Bronchial epithelial cell (primary cell): ENCODE results near the gene FHIT. TPM values are rescaled to one million over a fixed set of nuclear protein-coding genes. Genes with fewer than 3 reads are reported as not detected.

Experiments used
- DNase-seq: peaks from one replicate; pipeline ENCODE4 v3.0.0-alpha.2; 2010; ENCODE audit warnings: low read depth
- FAIRE-seq: peaks from 2 replicates; lab custom pipeline; 2011; peaks lifted over from hg19 to GRCh38; lab: Jason Lieb, UNC
- H3K27me3 ChIP-seq: 2 replicates; pipeline ENCODE4 v1.5.1; 2011; ENCODE audit warnings: low read length; ENCODE audit not compliant: control insufficient read depth, insufficient read depth
- H3K36me3 ChIP-seq: 2 replicates; pipeline ENCODE4 v1.5.1; 2011; ENCODE audit warnings: low read length; ENCODE audit not compliant: control insufficient read depth, insufficient read depth
- H3K4me3 ChIP-seq: 2 replicates; pipeline ENCODE4 v1.5.1; 2011; ENCODE audit warnings: mild to moderate bottlenecking, low read depth, low read length, control low read depth
- CTCF ChIP-seq: IDR thresholded peaks from 2 replicates; pipeline ENCODE4 v1.5.1; 2011; ENCODE audit warnings: mild to moderate bottlenecking, moderate library complexity, low read length, control low read depth, inconsistent platforms; ENCODE audit not compliant: insufficient read depth, severe bottlenecking
- total RNA-seq: library from RNA; depleted of rRNA; stranded (reverse); fragments of >200 nt; gene quantifications from 2 replicates; pipeline ENCODE4 v1.2.1, GENCODE V29; 2014

The FHIT gene
- total RNA-seq, 1 donor from 2014 or later, result 1.6 TPM

GRCh38 chr3:60073942-60074341 lies 1177.3 kb downstream of the FHIT start:
- Histone ChIP-seq H3K36me3 (no peaks in the 10 kb centered on the region), H3K27me3 (no peaks in the 10 kb centered on the region), H3K4me3 (no peak overlapping the region)
- DNase-seq, result no peak
- FAIRE-seq, result no peak
- no peak for TF ChIP-seq CTCF

GRCh38 chr3:60073228-60073627 lies 1178.0 kb downstream of the FHIT start:
- Histone ChIP-seq H3K27me3 (no peaks in the 10 kb centered on the region), H3K4me3 (no peak overlapping the region), H3K36me3 (no peaks in the 10 kb centered on the region)
- no peak for TF ChIP-seq CTCF
- DNase-seq (no peak), FAIRE-seq (no peak)

GRCh38 chr3:60070366-60070765 lies 1180.9 kb downstream of the FHIT start:
- FAIRE-seq (no peak), DNase-seq (no peak)
- no peak overlapping the region for H3K4me3 ChIP-seq
- H3K27me3 ChIP-seq, result no peaks in the 10 kb centered on the region
- TF ChIP-seq CTCF, result no peak
- no peaks in the 10 kb centered on the region for H3K36me3 ChIP-seq

- no peak for DNase-seq
- Histone ChIP-seq H3K27me3 (no peaks in the 10 kb centered on the region), H3K36me3 (no peaks in the 10 kb centered on the region), H3K4me3 (no peak overlapping the region)
- FAIRE-seq, result peak; percentile 55
- no peak for TF ChIP-seq CTCF
Observed at GRCh38 chr3:60065227-60065868, 1185.9 kb downstream of the FHIT start.

GRCh38 chr3:60064210-60065178 lies 1186.8 kb downstream of the FHIT start:
- Histone ChIP-seq H3K36me3 (no peaks in the 10 kb centered on the region), H3K4me3 (no peak overlapping the region), H3K27me3 (no peaks in the 10 kb centered on the region)
- no peak for FAIRE-seq
- DNase-seq, result peak; percentile 60
- no peak for TF ChIP-seq CTCF
